ENCODE results near the gene HRK.

- no peak for TF ChIP-seq CTCF (conservative IDR thresholded peaks at IDR 0.05; ENCODE audit: low read depth, low read length)
- no peak for TF ChIP-seq ELK1 (IDR thresholded peaks at IDR 0.05; ENCODE audit: borderline replicate concordance, low read depth, low read length)
- TF ChIP-seq USF2 (IDR thresholded peaks at IDR 0.05; ENCODE audit: low read depth, low read length), result no peak
- TF ChIP-seq RAD21 (IDR thresholded peaks at IDR 0.05; ENCODE audit: low read length), result no peak
- no peak for TF ChIP-seq SMC3 (IDR thresholded peaks at IDR 0.05; ENCODE audit: low read depth, low read length)
- TF ChIP-seq POLR2A (IDR thresholded peaks at IDR 0.05; ENCODE audit: low read depth, low read length), result no peak
- no peak for TF ChIP-seq MAFK (IDR thresholded peaks at IDR 0.05; ENCODE audit: low read depth, low read length)
- TF ChIP-seq MAZ (IDR thresholded peaks at IDR 0.05; ENCODE audit: borderline replicate concordance, low read depth, low read length), result no peak
- TF ChIP-seq MXI1 (IDR thresholded peaks at IDR 0.05; ENCODE audit: borderline replicate concordance, low read depth, low read length), result no peak
Measured at GRCh38 chr12:116896411-116896924, 15.2 kb upstream of the HRK start.

All from IMR-90 (cell line).